CD14-positive monocyte (primary cell): Measurements from ENCODE around the gene UQCRQ. TPM values are rescaled to one million over a fixed set of nuclear protein-coding genes. Genes with fewer than 3 reads are reported as not detected.
A peak's percentile ranks its signal among the peaks of the same experiment; 100 is the strongest.

Source experiments
- DNase-seq, 3 donors: peaks; one replicate each; pipeline ENCODE4 v3.0.0-alpha.2; 2011 to 2022
- H2AFZ ChIP-seq: 2 replicates; pipeline ENCODE4 v1.6.0; 2012; ENCODE audit warnings: mild to moderate bottlenecking, low read depth, low read length, inconsistent platforms; ENCODE audit not compliant: insufficient read depth, poor library complexity, severe bottlenecking
- H3K27ac ChIP-seq, 2 donors: 1 replicate in 1 of 2; 2 replicates in 1 of 2; pipeline ENCODE4 v1.5.1; 2012 to 2013; ENCODE audit warnings: low read length in 2 of 2, control low read depth in 1 of 2, inconsistent platforms in 1 of 2, low read depth in 1 of 2, mild to moderate bottlenecking in 1 of 2
- H3K27me3 ChIP-seq, 2 donors: one replicate each; pipeline versions ENCODE4 v1.6.0 to v1.6.1; 2011 to 2013; ENCODE audit warnings: low read length in 2 of 2; ENCODE audit not compliant: control insufficient read depth in 2 of 2, insufficient read depth in 2 of 2
- H3K36me3 ChIP-seq, 2 donors: replicated peaks in 1 of 2; 1 replicate in 1 of 2; 2 replicates in 1 of 2; pipeline versions ENCODE4 v1.5.1 to v1.6.1; 2012 to 2013; ENCODE audit warnings: low read length in 2 of 2, control low read depth in 1 of 2, inconsistent platforms in 1 of 2, mild to moderate bottlenecking in 1 of 2; ENCODE audit not compliant: insufficient read depth in 2 of 2, control insufficient read depth in 1 of 2
- H3K4me1 ChIP-seq, 2 donors: 1 replicate in 1 of 2; 2 replicates in 1 of 2; pipeline versions ENCODE4 v1.5.1 to v1.6.1; 2012 to 2013; ENCODE audit warnings: low read length in 2 of 2, control low read depth in 1 of 2, inconsistent platforms in 1 of 2, mild to moderate bottlenecking in 1 of 2, moderate library complexity in 1 of 2; ENCODE audit not compliant: insufficient read depth in 2 of 2, control insufficient read depth in 1 of 2
- H3K4me2 ChIP-seq: replicated peaks from 2 replicates; pipeline ENCODE3; 2012; ENCODE audit warnings: low read length, moderate library complexity, mild to moderate bottlenecking; ENCODE audit not compliant: poor library complexity, severe bottlenecking; ENCODE audit errors: extremely low read depth
- H3K4me3 ChIP-seq, 3 experiments: fragments of 200-600 bp in 1 of 3; sonication (generic) in 1 of 3; replicated peaks in 1 of 3; 1 replicate in 2 of 3; 2 replicates in 1 of 3; pipeline ENCODE4 v1.5.1; 2011 to 2013; ENCODE audit warnings: low read length in 3 of 3, mild to moderate bottlenecking in 3 of 3, control low read depth in 2 of 3, low read depth in 2 of 3, inconsistent platforms in 1 of 3, moderate library complexity in 1 of 3
- H3K79me2 ChIP-seq: 2 replicates; pipeline ENCODE4 v1.6.0; 2012; ENCODE audit warnings: mild to moderate bottlenecking, control low read depth, inconsistent platforms, low read length, moderate library complexity; ENCODE audit not compliant: insufficient read depth
- H3K9ac ChIP-seq: 2 replicates; pipeline ENCODE4 v1.6.0; 2017; ENCODE audit warnings: low read length, mild to moderate bottlenecking; ENCODE audit not compliant: insufficient read depth, poor library complexity, severe bottlenecking
- H3K9me3 ChIP-seq, 2 donors: replicated peaks in 1 of 2; 1 replicate in 1 of 2; 2 replicates in 1 of 2; pipeline versions ENCODE4 v1.5.1 to v1.6.1; 2012 to 2013; ENCODE audit warnings: low read length in 2 of 2, control low read depth in 1 of 2; ENCODE audit not compliant: control insufficient read depth in 1 of 2, insufficient read depth in 1 of 2
- H4K20me1 ChIP-seq: 2 replicates; pipeline ENCODE4 v1.6.0; 2012; ENCODE audit warnings: mild to moderate bottlenecking, low read length, control low read depth, moderate library complexity; ENCODE audit not compliant: insufficient read depth
- H3K27ac Mint-ChIP-seq, 7 donors: one replicate each; pipeline ENCODE4 v1.8.0; 2020; ENCODE audit warnings: mild to moderate bottlenecking in 7 of 7, mixed read lengths in 7 of 7, moderate library complexity in 6 of 7, inconsistent platforms in 2 of 7
- H3K27me3 Mint-ChIP-seq, 3 donors: one replicate each; pipeline ENCODE4 v1.8.0; 2021 to 2022; ENCODE audit warnings: low read depth in 3 of 3, mild to moderate bottlenecking in 3 of 3, mixed read lengths in 3 of 3, moderate library complexity in 3 of 3, inconsistent platforms in 1 of 3
- H3K36me3 Mint-ChIP-seq, 2 donors: one replicate each; pipeline ENCODE4 v1.8.0; 2020; ENCODE audit warnings: mixed read lengths in 2 of 2, inconsistent platforms in 1 of 2, mild to moderate bottlenecking in 1 of 2
- H3K4me1 Mint-ChIP-seq: one replicate; pipeline ENCODE4 v1.8.0; 2020; ENCODE audit warnings: mild to moderate bottlenecking, mixed read lengths
- H3K4me3 Mint-ChIP-seq, 2 donors: one replicate each; pipeline ENCODE4 v1.8.0; 2020; ENCODE audit warnings: mild to moderate bottlenecking in 2 of 2, mixed read lengths in 2 of 2, moderate library complexity in 1 of 2
- H3K9me3 Mint-ChIP-seq, 7 donors: one replicate each; pipeline ENCODE4 v1.8.0; 2020 to 2022; ENCODE audit warnings: mixed read lengths in 7 of 7, mild to moderate bottlenecking in 6 of 7, moderate library complexity in 6 of 7, inconsistent platforms in 2 of 7
- WGBS: methylation state at CpG from one replicate; pipeline ENCODE4 v1.1.5; 2013; ENCODE audit warnings: missing lambda C conversion rate; ENCODE audit not compliant: insufficient coverage; 5-methylcytosine and 5-hydroxymethylcytosine counted together
- intact Hi-C, 2 donors: fragments of 100-400 bp; cut with micrococcal nuclease; formaldehyde crosslinking; loops; one replicate each; pipeline versions ENCODE4 v1.15.0 to v1.15.1; 2023
- polyA plus RNA-seq, 3 donors: library from polyadenylated mRNA; depleted of rRNA in 1 of 3; unstranded in 2 of 3; stranded (reverse) in 1 of 3; fragments of 300-500 nt in 2 of 3; fragments of >200 nt in 1 of 3; fragmentation: Illumina TruSeq in 2 of 3; gene quantifications; 1 replicate in 2 of 3; 2 replicates in 1 of 3; pipeline ENCODE4 v1.2.3, GENCODE V29; 2012 to 2021
- TF ChIP-seq, protein P1 (sequence below): fragments of 200-600 bp; IDR thresholded peaks from one replicate; pipeline ENCODE4 v1.8.0; 2022; ENCODE audit warnings: antibody characterized with exemption, mild to moderate bottlenecking

The UQCRQ gene
- polyA plus RNA-seq, 3 donors = 81.6 to 880 (median 879) TPM

DNA sequence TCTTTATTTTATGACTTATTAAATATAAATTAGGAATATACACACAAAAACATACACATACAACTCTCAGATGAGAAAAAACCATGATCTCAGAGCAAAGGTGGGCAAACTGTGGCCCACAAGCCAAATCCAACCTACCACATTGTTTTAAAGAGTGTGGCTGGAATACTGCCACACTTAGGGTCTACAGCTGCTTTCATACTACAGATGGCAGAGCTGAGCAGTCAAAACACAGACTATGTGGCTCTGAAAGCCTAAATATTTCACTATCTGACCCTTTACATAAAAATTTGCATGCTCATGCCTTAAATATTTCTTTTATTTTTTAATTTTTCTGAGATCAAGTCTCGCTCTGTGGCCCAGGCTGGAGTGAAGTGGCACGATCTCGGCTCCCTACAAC is 35.3 kb downstream of the UQCRQ start:
- TF ChIP-seq, protein P1, sequence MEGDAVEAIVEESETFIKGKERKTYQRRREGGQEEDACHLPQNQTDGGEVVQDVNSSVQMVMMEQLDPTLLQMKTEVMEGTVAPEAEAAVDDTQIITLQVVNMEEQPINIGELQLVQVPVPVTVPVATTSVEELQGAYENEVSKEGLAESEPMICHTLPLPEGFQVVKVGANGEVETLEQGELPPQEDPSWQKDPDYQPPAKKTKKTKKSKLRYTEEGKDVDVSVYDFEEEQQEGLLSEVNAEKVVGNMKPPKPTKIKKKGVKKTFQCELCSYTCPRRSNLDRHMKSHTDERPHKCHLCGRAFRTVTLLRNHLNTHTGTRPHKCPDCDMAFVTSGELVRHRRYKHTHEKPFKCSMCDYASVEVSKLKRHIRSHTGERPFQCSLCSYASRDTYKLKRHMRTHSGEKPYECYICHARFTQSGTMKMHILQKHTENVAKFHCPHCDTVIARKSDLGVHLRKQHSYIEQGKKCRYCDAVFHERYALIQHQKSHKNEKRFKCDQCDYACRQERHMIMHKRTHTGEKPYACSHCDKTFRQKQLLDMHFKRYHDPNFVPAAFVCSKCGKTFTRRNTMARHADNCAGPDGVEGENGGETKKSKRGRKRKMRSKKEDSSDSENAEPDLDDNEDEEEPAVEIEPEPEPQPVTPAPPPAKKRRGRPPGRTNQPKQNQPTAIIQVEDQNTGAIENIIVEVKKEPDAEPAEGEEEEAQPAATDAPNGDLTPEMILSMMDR = no peak
- Histone ChIP-seq H3K79me2 (no peaks in the 10 kb centered on the region), H3K27ac (no peak overlapping the region), H3K9me3 (no peaks in the 10 kb centered on the region), H3K9ac (no peak overlapping the region), H4K20me1 (peaks cover 28% of the 10 kb centered on the region), H3K4me1 (no peaks in the 10 kb centered on the region), H2AFZ (no peak overlapping the region), H3K27me3 (no peaks in the 10 kb centered on the region), H3K4me2 (no peak overlapping the region), H3K36me3 (peaks cover 58 to 78% of the 10 kb centered on the region in 2 donors), H3K4me3 (no peak overlapping the region)
- Mint-ChIP-seq H3K4me1 (peaks cover 5% of the 10 kb centered on the region), H3K4me3 (no peak overlapping the region), H3K27me3 (no peaks in the 10 kb centered on the region), H3K36me3 (peaks cover 61 to 67% of the 10 kb centered on the region in 2 donors), H3K27ac (no peak overlapping the region), H3K9me3 (no peaks in the 10 kb centered on the region)
- DNase-seq = no peak
- WGBS = no CpG with 5 or more reads among the region's 3 CpGs
- intact Hi-C loops = no loop called here

DNA sequence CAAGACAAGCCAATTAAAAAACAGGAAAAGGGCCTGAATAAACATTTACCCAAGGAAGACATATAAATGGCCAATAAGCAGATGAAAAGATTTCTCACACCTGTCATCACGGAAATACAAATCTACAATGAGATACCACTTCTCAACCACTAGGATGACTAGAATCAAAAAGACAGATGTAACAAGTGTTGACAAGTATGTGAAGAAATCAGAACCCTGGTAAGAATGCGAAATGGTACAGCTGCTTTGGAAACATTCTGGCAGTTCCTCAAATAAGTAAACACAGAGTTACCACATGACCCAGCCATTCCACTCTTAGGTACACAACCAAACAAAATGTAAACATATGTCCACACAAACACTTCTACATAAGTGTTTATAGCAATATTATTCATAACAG is 39.5 kb downstream of the UQCRQ start:
- Mint-ChIP-seq H3K4me3 (no peak overlapping the region), H3K36me3 (peaks cover 47 to 54% of the 10 kb centered on the region in 2 donors), H3K27me3 (no peaks in the 10 kb centered on the region), H3K27ac (peak overlapping the region in 2 of 7 donors; percentile 55 to 66), H3K4me1 (peaks cover 5% of the 10 kb centered on the region), H3K9me3 (no peaks in the 10 kb centered on the region)
- peak; percentile 14 to 28 (median 24) for DNase-seq
- no peak overlapping the region for H3K4me2 ChIP-seq
- no peaks in the 10 kb centered on the region for H3K9me3 ChIP-seq
- no peaks in the 10 kb centered on the region for H3K4me1 ChIP-seq
- TF ChIP-seq, protein P1 = peak; percentile 15
- peaks cover 43 to 59% of the 10 kb centered on the region in 2 donors for H3K36me3 ChIP-seq
- no peaks in the 10 kb centered on the region for H3K27me3 ChIP-seq
- H3K9ac ChIP-seq = no peak overlapping the region
- H3K79me2 ChIP-seq = no peaks in the 10 kb centered on the region
- WGBS = no CpG with 5 or more reads among the region's 2 CpGs
- H2AFZ ChIP-seq = no peak overlapping the region
- H3K4me3 ChIP-seq = no peak overlapping the region
- no peak overlapping the region for H3K27ac ChIP-seq
- intact Hi-C loops = no loop called here
- H4K20me1 ChIP-seq = peaks cover 52% of the 10 kb centered on the region
